H9 (cell line): ENCODE data around the gene CERS5. TPM values are rescaled to one million over a fixed set of nuclear protein-coding genes. Genes with fewer than 3 reads are reported as not detected.
A peak's percentile ranks its signal among the peaks of the same experiment; 100 is the strongest.

Experiments used
- DNase-seq: peaks from one replicate; pipeline ENCODE4 v3.0.0-alpha.2; 2017
- H2AFZ ChIP-seq: one replicate; pipeline ENCODE4 v1.6.1; 2013; ENCODE audit warnings: mild to moderate bottlenecking, low read length, control low read depth, moderate library complexity
- H2AK5ac ChIP-seq: 2 replicates; pipeline ENCODE4 v1.6.1; 2013; ENCODE audit warnings: low read length, control low read depth, mixed read lengths; ENCODE audit not compliant: insufficient read length
- H2BK120ac ChIP-seq: one replicate; pipeline ENCODE4 v1.6.1; 2013; ENCODE audit warnings: low read depth, mild to moderate bottlenecking, low read length, control low read depth, inconsistent platforms; ENCODE audit not compliant: poor library complexity, severe bottlenecking
- H2BK12ac ChIP-seq: 2 replicates; pipeline ENCODE4 v1.6.1; 2013; ENCODE audit warnings: low read length, control low read depth, mixed read lengths, low read depth; ENCODE audit not compliant: insufficient read length
- H2BK15ac ChIP-seq: 2 replicates; pipeline ENCODE4 v1.6.1; 2013; ENCODE audit warnings: low read depth, low read length, control low read depth
- H2BK20ac ChIP-seq: one replicate; pipeline ENCODE4 v1.6.1; 2013; ENCODE audit warnings: low read depth, mild to moderate bottlenecking, low read length, control low read depth, inconsistent platforms; ENCODE audit not compliant: poor library complexity, severe bottlenecking
- H2BK5ac ChIP-seq: 2 replicates; pipeline ENCODE4 v1.6.1; 2013; ENCODE audit warnings: low read length, control low read depth, mixed read lengths; ENCODE audit not compliant: insufficient read length
- H3K14ac ChIP-seq: 2 replicates; pipeline ENCODE4 v1.6.1; 2013; ENCODE audit warnings: low read length, control low read depth; ENCODE audit not compliant: insufficient read depth
- H3K18ac ChIP-seq: 2 replicates; pipeline ENCODE4 v1.6.1; 2013; ENCODE audit warnings: low read depth, mild to moderate bottlenecking, mixed read lengths, low read length, control low read depth; ENCODE audit not compliant: insufficient read length
- H3K23ac ChIP-seq: 2 replicates; pipeline ENCODE4 v1.6.1; 2013; ENCODE audit warnings: low read length, control low read depth, mixed read lengths, low read depth; ENCODE audit not compliant: insufficient read length
- H3K23me2 ChIP-seq: 2 replicates; pipeline ENCODE4 v1.6.1; 2013; ENCODE audit warnings: low read depth, mild to moderate bottlenecking, mixed read lengths, low read length, control low read depth; ENCODE audit not compliant: insufficient read length, poor library complexity, severe bottlenecking
- H3K27ac ChIP-seq: 2 replicates; pipeline ENCODE4 v1.5.1; 2013; ENCODE audit warnings: low read length, control low read depth, mixed read lengths, low read depth; ENCODE audit not compliant: insufficient read length
- H3K27me3 ChIP-seq: 2 replicates; pipeline ENCODE4 v1.6.1; 2013; ENCODE audit warnings: low read length, control low read depth, inconsistent platforms; ENCODE audit not compliant: insufficient read depth
- H3K4ac ChIP-seq: 2 replicates; pipeline ENCODE4 v1.6.1; 2013; ENCODE audit warnings: low read depth, mild to moderate bottlenecking, control low read depth, inconsistent platforms, low read length, moderate library complexity
- H3K4me1 ChIP-seq: 2 replicates; pipeline ENCODE4 v1.6.1; 2013; ENCODE audit warnings: low read length, control low read depth, inconsistent platforms; ENCODE audit not compliant: insufficient read depth
- H3K4me2 ChIP-seq: 2 replicates; pipeline ENCODE4 v1.6.1; 2013; ENCODE audit warnings: low read length, control low read depth, mixed read lengths; ENCODE audit not compliant: insufficient read length, insufficient read depth
- H3K56ac ChIP-seq: 2 replicates; pipeline ENCODE4 v1.6.1; 2013; ENCODE audit warnings: low read depth, mild to moderate bottlenecking, mixed read lengths, low read length, control low read depth; ENCODE audit not compliant: insufficient read length
- H3K79me1 ChIP-seq: 2 replicates; pipeline ENCODE4 v1.6.1; 2013; ENCODE audit warnings: low read depth, mild to moderate bottlenecking, moderate library complexity, low read length, control low read depth, inconsistent platforms; ENCODE audit not compliant: insufficient read depth, poor library complexity, severe bottlenecking
- H3K79me2 ChIP-seq: 2 replicates; pipeline ENCODE4 v1.6.1; 2013; ENCODE audit warnings: low read length, control low read depth, inconsistent platforms; ENCODE audit not compliant: insufficient read depth
- H3K9ac ChIP-seq: 2 replicates; pipeline ENCODE4 v1.6.1; 2013; ENCODE audit warnings: low read length, control low read depth, mixed read lengths; ENCODE audit not compliant: insufficient read length; ENCODE audit errors: extremely low read depth
- H3K9me3 ChIP-seq: one replicate; pipeline ENCODE4 v1.6.1; 2013; ENCODE audit warnings: low read depth, low read length, inconsistent platforms; ENCODE audit not compliant: control insufficient read depth
- H3T11ph ChIP-seq: one replicate; pipeline ENCODE4 v1.6.1; 2013; ENCODE audit warnings: mild to moderate bottlenecking, low read length, control low read depth, inconsistent platforms
- H4K20me1 ChIP-seq: one replicate; pipeline ENCODE4 v1.6.1; 2013; ENCODE audit not compliant: control insufficient read depth, insufficient read length, insufficient read depth
- H4K5ac ChIP-seq: 2 replicates; pipeline ENCODE4 v1.6.1; 2013; ENCODE audit warnings: low read depth, mild to moderate bottlenecking, mixed read lengths, low read length, control low read depth; ENCODE audit not compliant: insufficient read length
- H4K8ac ChIP-seq: replicated peaks from 2 replicates; pipeline ENCODE4 v1.6.1; 2013; ENCODE audit warnings: low read length, control low read depth, mixed read lengths, low read depth; ENCODE audit not compliant: insufficient read length
- H4K91ac ChIP-seq: 2 replicates; pipeline ENCODE4 v1.6.1; 2013; ENCODE audit warnings: low read depth, mild to moderate bottlenecking, moderate library complexity, mixed read lengths, low read length, control low read depth; ENCODE audit not compliant: insufficient read length
- H3K27ac Mint-ChIP-seq, 3 experiments: 2 replicates in 2 of 3; 3 replicates in 1 of 3; pipeline ENCODE4 v1.8.0; 2020 to 2021; ENCODE audit warnings: mixed read lengths in 3 of 3, mild to moderate bottlenecking in 1 of 3, moderate library complexity in 1 of 3
- H3K27me3 Mint-ChIP-seq: 2 replicates; pipeline ENCODE4 v1.8.0; 2021; ENCODE audit warnings: low read depth, mild to moderate bottlenecking, moderate library complexity, mixed read lengths
- H3K36me3 Mint-ChIP-seq, 3 experiments: 2 replicates in 2 of 3; 3 replicates in 1 of 3; pipeline ENCODE4 v1.8.0; 2020 to 2021; ENCODE audit warnings: low read depth in 3 of 3, mixed read lengths in 3 of 3; ENCODE audit not compliant: insufficient read depth in 1 of 3
- H3K4me1 Mint-ChIP-seq, 2 experiments: 2 replicates each; pipeline ENCODE4 v1.8.0; 2020; ENCODE audit warnings: mixed read lengths in 2 of 2
- H3K4me3 Mint-ChIP-seq, 2 experiments: 2 replicates in 1 of 2; 3 replicates in 1 of 2; pipeline ENCODE4 v1.8.0; 2020 to 2021; ENCODE audit warnings: mild to moderate bottlenecking in 2 of 2, mixed read lengths in 2 of 2, moderate library complexity in 1 of 2
- H3K9me3 Mint-ChIP-seq, 2 experiments: 2 replicates in 1 of 2; 3 replicates in 1 of 2; pipeline ENCODE4 v1.8.0; 2020; ENCODE audit warnings: mild to moderate bottlenecking in 2 of 2, mixed read lengths in 2 of 2, moderate library complexity in 1 of 2
- CTCF ChIP-seq: fragments of 200-600 bp; sonication (generic); conservative IDR thresholded peaks from 3 replicates; pipeline ENCODE4 v1.8.0; 2021; ENCODE audit warnings: antibody characterized with exemption, mild to moderate bottlenecking
- WGBS: extraction: QIAGEN DNeasy Blood & Tissue Kit; methylation state at CpG from one replicate; pipeline ENCODE4 v1.1.7; 2013; ENCODE audit warnings: missing lambda C conversion rate, low lambda C conversion rate, mixed read lengths; ENCODE audit not compliant: insufficient read length; ENCODE audit errors: extremely low coverage; 5-methylcytosine and 5-hydroxymethylcytosine counted together
- total RNA-seq: library from RNA; stranded (reverse); gene quantifications from 2 replicates; pipeline ENCODE4 v1.2.1, GENCODE V29; 2021

CERS5 gene
- total RNA-seq, 1 experiment from 2014 or later: 68.8 TPM

GRCh38 chr12:50086148-50086547 is 81.0 kb downstream of the CERS5 start:
- Histone ChIP-seq H2BK5ac (no peak overlapping the region), H3K27ac (no peak overlapping the region), H3K14ac (no peak overlapping the region), H2BK20ac (no peak overlapping the region), H3K18ac (no peak overlapping the region), H3K23me2 (no peaks in the 10 kb centered on the region), H3K4me2 (peak overlapping the region; percentile 72), H3K79me2 (no peaks in the 10 kb centered on the region), H3K23ac (no peak overlapping the region), H2AK5ac (no peak overlapping the region), H2BK15ac (no peak overlapping the region), H3K79me1 (no peaks in the 10 kb centered on the region), H4K20me1 (no peaks in the 10 kb centered on the region), H2AFZ (no peak overlapping the region), H4K5ac (no peak overlapping the region), H3T11ph (no peak overlapping the region), H2BK120ac (no peak overlapping the region), H4K8ac (no peak overlapping the region), H3K9me3 (no peaks in the 10 kb centered on the region), H3K27me3 (no peaks in the 10 kb centered on the region), H3K4ac (no peak overlapping the region), H3K56ac (no peak overlapping the region), H4K91ac (no peak overlapping the region), H3K4me1 (no peaks in the 10 kb centered on the region), H3K9ac (no peak overlapping the region), H2BK12ac (no peak overlapping the region)
- Mint-ChIP-seq H3K27me3 (peaks cover 7% of the 10 kb centered on the region), H3K4me3 (peak overlapping the region; percentile 90 to 95), H3K27ac (peak overlapping the region in 1 of 3 experiments; percentile 95; a peak in 2 of 7 replicates), H3K9me3 (no peaks in the 10 kb centered on the region), H3K36me3 (peaks cover 42 to 52% (median 49%) of the 10 kb centered on the region in 3 experiments), H3K4me1 (peaks cover 11 to 20% of the 10 kb centered on the region in 2 experiments)
- no peak for DNase-seq
- WGBS: no CpG with 5 or more reads among the region's 5 CpGs
- no peak for TF ChIP-seq CTCF
